Measurements from ENCODE around the gene NUFIP1. TPM values are rescaled to one million over a fixed set of nuclear protein-coding genes. Genes with fewer than 3 reads are reported as not detected.
A peak's percentile ranks its signal among the peaks of the same experiment; 100 is the strongest.

NUFIP1 gene
- 8.4 and 8.8 TPM in 2 replicates for total RNA-seq
- long read RNA-seq, transcript NUFIP1-201 (10 exons, 3,492 nt), result major isoform, 19 of 26 reads
- long read RNA-seq, partial matches to known transcripts, result 5 of 26 reads
- long read RNA-seq, other reads (novel, unspliced or antisense), result 2 of 26 reads

DNA sequence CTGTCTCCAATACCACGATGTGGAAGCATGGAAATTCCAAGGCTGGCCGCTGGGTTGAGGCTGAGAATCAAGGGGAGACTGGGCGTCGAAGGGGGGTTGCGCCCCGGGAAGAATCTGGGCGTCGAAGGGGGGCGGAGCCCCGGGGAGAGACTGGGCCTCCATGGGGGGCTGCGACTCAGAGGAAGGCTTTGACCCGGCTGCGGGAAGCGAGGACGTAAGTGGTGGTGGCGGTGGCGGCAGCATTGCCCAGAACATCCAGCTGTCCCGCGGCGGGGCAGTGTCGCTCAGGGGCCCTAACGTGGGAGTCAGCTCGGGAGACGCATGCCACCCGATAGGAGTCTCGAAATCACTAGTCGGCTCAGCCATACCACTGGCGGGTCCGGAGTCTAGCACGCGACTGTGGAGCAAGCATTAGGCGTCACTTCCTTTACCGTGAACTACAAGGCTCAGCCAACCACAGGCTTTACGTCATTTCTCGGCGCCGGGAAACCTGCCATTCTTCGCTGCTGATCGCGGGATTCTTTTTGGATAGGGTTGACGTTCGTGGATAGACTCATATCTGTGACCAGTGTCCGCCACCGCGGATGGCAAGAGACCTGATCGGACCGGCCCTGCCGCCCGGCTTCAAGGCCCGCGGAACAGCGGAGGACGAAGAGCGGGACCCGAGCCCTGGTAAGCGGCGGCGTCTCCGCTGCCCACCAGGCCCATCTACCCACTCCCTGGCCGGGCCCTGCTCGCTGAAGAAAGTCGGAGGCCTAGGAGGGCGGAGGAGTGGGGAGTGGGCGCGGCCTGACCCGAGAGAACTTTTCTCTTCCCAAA is at the start of gene NUFIP1, which contains the start of gene GPALPP1:
Gene NUFIP1, minus strand, starts transcription at position 401 of the 819 bp plus-strand sequence. Its CDS starts 35 bp downstream, at position 366.
Gene GPALPP1, plus strand, starts transcription at position 468 of the 819 bp plus-strand sequence. Its CDS starts 117 bp downstream, at position 585.
- H3K27ac Mint-ChIP-seq, result peak within 1 kb of the TSS; percentile 100
- peak; percentile 76 for DNase-seq (ENCODE audit: low spot score, unreplicated experiment)
- no peaks in the 10 kb centered on the region for H3K27me3 Mint-ChIP-seq
- peaks cover 5% of the 10 kb centered on the region for H3K36me3 Mint-ChIP-seq (ENCODE audit: insufficient read depth)
- H3K4me3 Mint-ChIP-seq (ENCODE audit: low read depth), result peak within 1 kb of the TSS; percentile 99
- TF ChIP-seq CTCF (IDR thresholded peaks at IDR 0.05; ENCODE audit: unreplicated experiment), result no peak
- H3K4me1 Mint-ChIP-seq (ENCODE audit: low read depth), result peaks cover 26% of the 10 kb centered on the region
- H3K9me3 Mint-ChIP-seq (ENCODE audit: low read depth), result no peaks in the 10 kb centered on the region

- H3K9me3 Mint-ChIP-seq (ENCODE audit: low read depth), result no peaks in the 10 kb centered on the region
- H3K27ac Mint-ChIP-seq, result no peak overlapping the region
- no peaks in the 10 kb centered on the region for H3K27me3 Mint-ChIP-seq
- H3K4me1 Mint-ChIP-seq (ENCODE audit: low read depth), result no peaks in the 10 kb centered on the region
- peaks cover 9% of the 10 kb centered on the region for H3K36me3 Mint-ChIP-seq (ENCODE audit: insufficient read depth)
- no peak overlapping the region for H3K4me3 Mint-ChIP-seq (ENCODE audit: low read depth)
- DNase-seq (ENCODE audit: low spot score, unreplicated experiment), result no peak
- TF ChIP-seq CTCF (IDR thresholded peaks at IDR 0.05; ENCODE audit: unreplicated experiment), result no peak
Measured at GRCh38 chr13:45036206-45036605, 46.9 kb upstream of the NUFIP1 start.

GRCh38 chr13:45034342-45034741 is 45.1 kb upstream of the NUFIP1 start:
- Mint-ChIP-seq H3K4me1 (ENCODE audit: low read depth) (no peaks in the 10 kb centered on the region), H3K36me3 (ENCODE audit: insufficient read depth) (peaks cover 9% of the 10 kb centered on the region), H3K27ac (no peak overlapping the region), H3K9me3 (ENCODE audit: low read depth) (no peaks in the 10 kb centered on the region), H3K4me3 (ENCODE audit: low read depth) (no peak overlapping the region), H3K27me3 (no peaks in the 10 kb centered on the region)
- TF ChIP-seq CTCF (IDR thresholded peaks at IDR 0.05; ENCODE audit: unreplicated experiment), result no peak
- DNase-seq (ENCODE audit: low spot score, unreplicated experiment), result no peak

DNA sequence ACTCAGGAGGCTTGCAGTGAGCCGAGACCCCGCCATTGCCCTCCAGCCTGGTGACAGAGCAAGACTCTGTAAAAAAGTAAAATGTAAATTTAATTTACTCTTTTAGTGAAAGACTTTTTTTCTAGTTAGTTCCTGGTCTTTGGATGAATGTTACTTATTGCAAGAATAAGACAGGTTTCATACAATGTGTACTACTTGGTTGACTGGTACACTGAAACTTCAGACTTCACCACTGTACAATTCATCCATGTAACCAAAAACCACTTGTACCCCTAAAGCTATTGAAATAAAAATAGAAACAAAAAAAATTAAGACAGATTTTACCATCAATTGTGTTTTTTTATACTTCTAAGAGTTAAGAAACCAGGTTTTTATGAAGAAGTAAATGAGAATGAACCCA is 35.6 kb upstream of the NUFIP1 start:
- peaks cover 7% of the 10 kb centered on the region for H3K36me3 Mint-ChIP-seq (ENCODE audit: insufficient read depth)

More for the DNA sequence above, 35.6 kb upstream of the NUFIP1 start:
- DNase-seq (ENCODE audit: low spot score, unreplicated experiment), result no peak
- H3K9me3 Mint-ChIP-seq (ENCODE audit: low read depth), result no peaks in the 10 kb centered on the region
- no peaks in the 10 kb centered on the region for H3K4me1 Mint-ChIP-seq (ENCODE audit: low read depth)
- no peak overlapping the region for H3K4me3 Mint-ChIP-seq (ENCODE audit: low read depth)
- H3K27ac Mint-ChIP-seq, result no peak overlapping the region
- TF ChIP-seq CTCF (IDR thresholded peaks at IDR 0.05; ENCODE audit: unreplicated experiment), result no peak
- H3K27me3 Mint-ChIP-seq, result no peaks in the 10 kb centered on the region
